Fibroblast of lung (primary cell): ENCODE data around the gene EVX2. TPM values are rescaled to one million over a fixed set of nuclear protein-coding genes. Genes with fewer than 3 reads are reported as not detected.

Experiments used
- DNase-seq, 2 donors: peaks; one replicate each; pipeline versions ENCODE4 v3.0.0 to v3.0.0-alpha.2; 2010; ENCODE audit warnings: low read depth in 2 of 2
- H2AFZ ChIP-seq: 2 replicates; pipeline ENCODE4 v1.5.1; 2012; ENCODE audit warnings: low read length, control low read depth, inconsistent platforms
- H3K27ac ChIP-seq: 2 replicates; pipeline ENCODE4 v1.5.1; 2011; ENCODE audit warnings: low read length, control low read depth; ENCODE audit not compliant: insufficient read depth
- H3K27me3 ChIP-seq: 2 replicates; pipeline ENCODE4 v1.5.1; 2011; ENCODE audit warnings: mild to moderate bottlenecking, low read length; ENCODE audit not compliant: control insufficient read depth, insufficient read depth
- H3K36me3 ChIP-seq: 2 replicates; pipeline ENCODE4 v1.5.1; 2011; ENCODE audit warnings: low read length; ENCODE audit not compliant: control insufficient read depth, insufficient read depth
- H3K4me1 ChIP-seq: 2 replicates; pipeline ENCODE4 v1.5.1; 2011; ENCODE audit warnings: low read length; ENCODE audit not compliant: control insufficient read depth, insufficient read depth; ENCODE audit errors: extremely low read depth
- H3K4me2 ChIP-seq: 2 replicates; pipeline ENCODE4 v1.5.1; 2011; ENCODE audit warnings: low read length, control low read depth; ENCODE audit not compliant: insufficient read depth; ENCODE audit errors: extremely low read depth
- H3K4me3 ChIP-seq, 4 experiments: fragments of 200-600 bp in 1 of 4; sonication (generic) in 1 of 4; replicated peaks in 1 of 4; 2 replicates each; pipeline ENCODE4 v1.5.1; 2011 to 2016; ENCODE audit warnings: low read length in 4 of 4, low read depth in 3 of 4, mild to moderate bottlenecking in 3 of 4, control low read depth in 2 of 4, inconsistent platforms in 1 of 4, mixed read lengths in 1 of 4; ENCODE audit not compliant: insufficient read depth in 1 of 4; ENCODE audit errors: control extremely low read depth in 1 of 4
- H3K79me2 ChIP-seq: 2 replicates; pipeline ENCODE4 v1.5.1; 2012; ENCODE audit warnings: mild to moderate bottlenecking, low read length, inconsistent platforms; ENCODE audit not compliant: control insufficient read depth, insufficient read depth
- H3K9ac ChIP-seq: 2 replicates; pipeline ENCODE4 v1.5.1; 2011; ENCODE audit warnings: mild to moderate bottlenecking, low read length, control low read depth; ENCODE audit not compliant: insufficient read depth
- H3K9me3 ChIP-seq: 2 replicates; pipeline ENCODE4 v1.5.1; 2012; ENCODE audit warnings: low read depth, low read length; ENCODE audit not compliant: control insufficient read depth, insufficient read depth
- H4K20me1 ChIP-seq: 2 replicates; pipeline ENCODE4 v1.5.1; 2011; ENCODE audit warnings: low read length; ENCODE audit not compliant: control insufficient read depth, insufficient read depth; ENCODE audit errors: extremely low read depth
- EZH2 ChIP-seq: IDR thresholded peaks from 2 replicates; pipeline ENCODE4 v1.5.1; 2012; ENCODE audit warnings: low read length, control low read depth, mild to moderate bottlenecking; ENCODE audit errors: missing control alignments
- polyA minus RNA-seq: library from RNA; depleted of rRNA, polyadenylated mRNA; stranded (reverse); fragments of >200 nt; gene quantifications from 2 replicates; pipeline ENCODE4 v1.2.3, GENCODE V29; 2011; ENCODE audit warnings: low replicate concordance
- polyA plus RNA-seq, 2 donors: library from polyadenylated mRNA; depleted of rRNA in 1 of 2; stranded (reverse) in 1 of 2; unstranded in 1 of 2; fragments of >200 nt; gene quantifications; 2 replicates each; pipeline ENCODE4 v1.2.1, GENCODE V29; 2011 to 2012; ENCODE audit warnings: missing spikeins in 1 of 2
- total RNA-seq: library from RNA; depleted of rRNA; stranded (reverse); fragments of >200 nt; gene quantifications from 2 replicates; pipeline ENCODE4 v1.2.1, GENCODE V29; 2014
- TF ChIP-seq, protein P1 (sequence below), 2 donors: IDR thresholded peaks in 1 of 2; conservative IDR thresholded peaks in 1 of 2; 1 replicate in 1 of 2; 2 replicates in 1 of 2; pipeline ENCODE4 v1.5.1; 2011 to 2012; ENCODE audit warnings: low read length in 2 of 2, control low read depth in 1 of 2, inconsistent platforms in 1 of 2, low read depth in 1 of 2, mild to moderate bottlenecking in 1 of 2

Gene EVX2
- not detected in 2 replicates for total RNA-seq
- not detected in 2 replicates for polyA plus RNA-seq
- polyA plus RNA-seq (2012) = not detected in 2 replicates
- polyA minus RNA-seq = not detected in 2 replicates

DNA sequence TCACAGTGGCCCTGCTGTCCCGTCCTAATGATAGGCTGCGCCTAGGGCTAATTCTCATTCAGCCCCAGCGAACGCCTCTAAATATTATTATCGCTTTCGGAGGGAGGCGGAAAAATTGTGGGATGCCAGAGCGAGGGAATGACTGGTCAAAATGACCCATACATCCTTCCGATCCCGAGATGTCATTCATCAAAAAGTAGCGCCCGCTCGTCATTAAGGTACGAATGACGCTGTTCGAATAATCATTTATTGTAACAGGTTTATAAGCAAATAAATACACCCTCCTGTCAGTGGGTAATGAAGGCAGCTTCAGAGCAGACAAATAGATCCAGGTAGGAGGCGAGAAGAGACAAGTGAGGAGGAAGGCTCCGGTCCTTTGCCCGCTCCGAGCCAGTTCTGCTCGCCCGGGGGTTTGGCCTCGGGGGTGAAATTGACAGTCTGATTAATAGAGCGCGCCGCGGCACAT lies at the start of gene EVX2:
EVX2 (minus strand) TSS at position 167 of the 466 bp plus-strand sequence. CDS start 186 bp downstream, outside the sequence.
- Histone ChIP-seq H2AFZ (no peak within 1 kb of the TSS), H3K27ac (no peak within 1 kb of the TSS), H3K36me3 (no peaks in the 10 kb centered on the region), H3K79me2 (no peaks in the 10 kb centered on the region), H4K20me1 (no peaks in the 10 kb centered on the region), H3K27me3 (peaks cover 86% of the 10 kb centered on the region), H3K9ac (no peak within 1 kb of the TSS), H3K4me3 (no peak within 1 kb of the TSS), H3K9me3 (no peaks in the 10 kb centered on the region), H3K4me2 (no peak within 1 kb of the TSS), H3K4me1 (no peaks in the 10 kb centered on the region)
- TF ChIP-seq EZH2 = peak; percentile 60
- TF ChIP-seq, protein P1, sequence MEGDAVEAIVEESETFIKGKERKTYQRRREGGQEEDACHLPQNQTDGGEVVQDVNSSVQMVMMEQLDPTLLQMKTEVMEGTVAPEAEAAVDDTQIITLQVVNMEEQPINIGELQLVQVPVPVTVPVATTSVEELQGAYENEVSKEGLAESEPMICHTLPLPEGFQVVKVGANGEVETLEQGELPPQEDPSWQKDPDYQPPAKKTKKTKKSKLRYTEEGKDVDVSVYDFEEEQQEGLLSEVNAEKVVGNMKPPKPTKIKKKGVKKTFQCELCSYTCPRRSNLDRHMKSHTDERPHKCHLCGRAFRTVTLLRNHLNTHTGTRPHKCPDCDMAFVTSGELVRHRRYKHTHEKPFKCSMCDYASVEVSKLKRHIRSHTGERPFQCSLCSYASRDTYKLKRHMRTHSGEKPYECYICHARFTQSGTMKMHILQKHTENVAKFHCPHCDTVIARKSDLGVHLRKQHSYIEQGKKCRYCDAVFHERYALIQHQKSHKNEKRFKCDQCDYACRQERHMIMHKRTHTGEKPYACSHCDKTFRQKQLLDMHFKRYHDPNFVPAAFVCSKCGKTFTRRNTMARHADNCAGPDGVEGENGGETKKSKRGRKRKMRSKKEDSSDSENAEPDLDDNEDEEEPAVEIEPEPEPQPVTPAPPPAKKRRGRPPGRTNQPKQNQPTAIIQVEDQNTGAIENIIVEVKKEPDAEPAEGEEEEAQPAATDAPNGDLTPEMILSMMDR (conservative IDR thresholded peaks at IDR 0.05 in 1 of 2, IDR thresholded peaks at IDR 0.05 in 1 of 2; ENCODE audit: low read depth in 1 of 2, low read length in 2 of 2) = no peak
- no peak for DNase-seq

DNA sequence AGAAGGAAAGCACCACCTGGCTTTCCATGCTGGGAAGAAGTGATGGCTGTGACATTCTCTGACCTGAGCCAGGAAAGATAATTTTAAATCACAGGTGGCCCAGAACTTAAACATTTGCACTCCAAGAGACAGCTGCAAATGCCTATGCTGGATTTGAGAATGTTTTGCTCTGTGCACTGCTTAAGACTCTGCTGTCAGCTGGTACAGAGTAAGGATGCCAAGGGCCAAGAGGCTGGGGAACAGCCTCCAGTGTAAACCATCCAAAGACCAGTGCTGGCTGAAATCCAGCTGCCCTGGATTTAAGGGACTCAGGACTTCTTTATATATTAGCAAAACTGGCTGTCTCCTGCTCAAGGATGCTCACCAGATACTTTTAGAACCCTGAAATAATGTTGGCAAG lies 49.6 kb upstream of the EVX2 start:
- Histone ChIP-seq H3K27me3 (peaks cover 86% of the 10 kb centered on the region), H3K36me3 (no peaks in the 10 kb centered on the region), H3K79me2 (no peaks in the 10 kb centered on the region), H3K27ac (no peak overlapping the region), H3K9me3 (no peaks in the 10 kb centered on the region), H4K20me1 (no peaks in the 10 kb centered on the region), H3K4me3 (no peak overlapping the region), H3K4me1 (no peaks in the 10 kb centered on the region), H2AFZ (no peak overlapping the region), H3K4me2 (no peak overlapping the region), H3K9ac (no peak overlapping the region)
- TF ChIP-seq, protein P1 (conservative IDR thresholded peaks at IDR 0.05 in 1 of 2, IDR thresholded peaks at IDR 0.05 in 1 of 2; ENCODE audit: low read depth in 1 of 2, low read length in 2 of 2) = no peak
- no peak for TF ChIP-seq EZH2
- no peak for DNase-seq

DNA sequence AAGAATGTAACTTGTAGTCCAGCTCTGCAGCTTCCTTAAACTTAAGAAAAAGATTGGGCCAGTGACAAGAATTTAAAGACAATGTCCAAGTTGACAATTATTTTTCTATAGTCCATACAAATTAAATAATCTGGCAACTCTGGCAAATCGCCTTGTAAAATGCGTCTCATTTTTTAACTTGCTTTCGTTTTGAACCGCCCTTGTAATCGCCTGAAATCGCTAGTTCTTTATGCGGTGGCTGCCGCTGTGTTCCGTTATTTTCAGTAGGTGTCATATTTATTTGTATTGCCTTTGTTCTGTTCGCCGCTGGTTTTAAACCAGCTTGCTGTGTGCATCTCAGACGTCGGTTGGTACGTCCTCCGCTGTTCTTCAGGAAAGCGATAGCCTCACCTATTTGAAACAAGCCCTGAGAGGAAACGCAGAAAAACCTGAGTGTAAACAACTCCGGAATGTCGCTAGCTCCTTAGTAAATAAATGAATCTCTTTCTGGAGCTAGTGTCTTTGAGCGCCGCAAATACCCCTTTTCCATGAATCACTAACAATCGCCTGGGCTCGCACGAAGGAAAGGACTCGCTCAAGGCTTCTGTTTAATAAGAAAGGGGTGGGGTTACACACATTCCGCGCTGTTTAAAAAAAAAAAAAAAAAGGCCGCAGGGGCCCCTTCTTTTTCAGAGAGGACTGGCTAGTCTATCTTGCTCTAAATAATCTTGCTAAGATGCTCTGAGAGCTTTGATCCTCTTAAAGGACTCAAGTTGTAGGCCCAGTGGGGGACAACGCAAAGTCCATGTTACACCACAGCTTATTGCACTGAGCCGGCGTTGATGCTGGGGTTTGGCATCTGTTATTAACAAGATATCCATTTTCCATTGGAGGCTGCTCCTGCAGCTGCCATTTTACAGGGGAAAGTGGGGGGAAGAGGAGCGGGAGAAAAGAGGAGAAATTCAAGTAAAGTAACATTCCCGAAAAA lies 48.7 kb upstream of the EVX2 start:
- Histone ChIP-seq H3K9me3 (no peaks in the 10 kb centered on the region), H3K27ac (no peak overlapping the region), H4K20me1 (no peaks in the 10 kb centered on the region), H3K4me1 (no peaks in the 10 kb centered on the region), H3K36me3 (no peaks in the 10 kb centered on the region), H3K27me3 (peaks cover 83% of the 10 kb centered on the region), H2AFZ (no peak overlapping the region), H3K9ac (no peak overlapping the region), H3K79me2 (no peaks in the 10 kb centered on the region), H3K4me3 (peak overlapping the region in 2 of 4 experiments; percentile 23 to 47), H3K4me2 (peak overlapping the region; percentile 58)
- TF ChIP-seq EZH2 = peak; percentile 73
- TF ChIP-seq, protein P1 (conservative IDR thresholded peaks at IDR 0.05 in 1 of 2, IDR thresholded peaks at IDR 0.05 in 1 of 2; ENCODE audit: low read depth in 1 of 2, low read length in 2 of 2) = no peak
- DNase-seq = peak in 1 of 2 donors; percentile 47
